Stomach (tissue), 9 donors: ENCODE results near the gene RNF43. TPM values are rescaled to one million over a fixed set of nuclear protein-coding genes. Genes with fewer than 3 reads are reported as not detected.

Source experiments
- DNase-seq, 2 donors: peaks; one replicate each; pipeline versions ENCODE4 v3.0.0 to v3.0.0-alpha.2; 2013 to 2019
- H3K27ac ChIP-seq, 5 donors: fragments of 200-600 bp in 4 of 5; sonication (generic) in 4 of 5; one replicate each; pipeline ENCODE4 v1.5.1; 2013 to 2019; ENCODE audit warnings: mild to moderate bottlenecking in 1 of 5, moderate library complexity in 1 of 5
- H3K27me3 ChIP-seq, 3 donors: fragments of 200-600 bp; sonication (generic); one replicate each; pipeline ENCODE4 v1.5.1; 2017 to 2019; ENCODE audit warnings: mixed run types in 1 of 3
- H3K36me3 ChIP-seq, 4 donors: fragments of 200-600 bp; sonication (generic); 1 replicate in 3 of 4; 2 replicates in 1 of 4; pipeline ENCODE4 v1.5.1; 2016 to 2019
- H3K4me1 ChIP-seq, 4 donors: fragments of 200-600 bp; sonication (generic); one replicate each; pipeline ENCODE4 v1.5.1; 2016 to 2019
- H3K4me3 ChIP-seq, 4 donors: fragments of 200-600 bp; sonication (generic) in 3 of 4; one replicate each; pipeline ENCODE4 v1.5.1; 2016 to 2019; ENCODE audit warnings: mild to moderate bottlenecking in 1 of 4
- H3K9me3 ChIP-seq, 4 donors: fragments of 200-600 bp; sonication (generic); one replicate each; pipeline ENCODE4 v1.5.1; 2016 to 2019
- CTCF ChIP-seq, 7 experiments: fragments of 450-650 bp in 4 of 7; fragments of 200-600 bp in 3 of 7; sonication (generic) in 3 of 7; IDR thresholded peaks; one replicate each; pipeline ENCODE4 v1.5.1; 2016 to 2019; ENCODE audit warnings: antibody characterized with exemption in 7 of 7, control low read depth in 2 of 7, mild to moderate bottlenecking in 1 of 7
- EP300 ChIP-seq: sonication (generic); formaldehyde crosslinking; IDR thresholded peaks from one replicate; pipeline ENCODE4 v1.6.1; 2017; ENCODE audit warnings: antibody characterized with exemption
- POLR2A ChIP-seq, 4 donors: fragments of 450-650 bp; IDR thresholded peaks; one replicate each; pipeline ENCODE4 v1.6.1; 2016; ENCODE audit warnings: antibody characterized with exemption in 4 of 4, control low read depth in 2 of 4, mild to moderate bottlenecking in 1 of 4, moderate library complexity in 1 of 4
- POLR2AphosphoS5 ChIP-seq, 3 donors: sonication (generic); formaldehyde crosslinking; IDR thresholded peaks; one replicate each; pipeline ENCODE4 v1.6.1; 2016; ENCODE audit warnings: antibody characterized with exemption in 3 of 3
- WGBS, 5 donors: extraction: QIAGEN DNeasy Blood & Tissue Kit in 3 of 5; methylation state at CpG; one replicate each; pipeline versions ENCODE4 v1.1.5 to v1.1.7; 2013 to 2018; 5-methylcytosine and 5-hydroxymethylcytosine counted together
- intact Hi-C: fragments of 100-400 bp; cut with DNase I; formaldehyde crosslinking; loops from one replicate; pipeline ENCODE4 v1.15.1; 2023; ENCODE audit warnings: low total_unique reads
- polyA plus RNA-seq, 3 donors: library from polyadenylated mRNA; stranded (reverse); fragments of 200-250 nt; gene quantifications; one replicate each; pipeline ENCODE4 v1.2.3, GENCODE V29; 2013
- total RNA-seq, 5 donors: library from RNA; depleted of rRNA; stranded (reverse); fragments of >200 nt; gene quantifications; one replicate each; pipeline versions ENCODE4 v1.1.0 to v1.2.3, GENCODE V29; 2014 to 2016
- donor health status: healthy with polysubstance abuse.
- donor health status: Bipolar disorder and iron deficiency.
- donor health status: healthy.

Gene RNF43
- total and polyA plus RNA-seq, 8 donors = 0.92 to 269 (median 6.6) TPM

- no peaks in the 10 kb centered on the region for H3K9me3 ChIP-seq
- no peaks in the 10 kb centered on the region for H3K27me3 ChIP-seq
- H3K36me3 ChIP-seq = no peaks in the 10 kb centered on the region
- no peak for DNase-seq
- intact Hi-C loops = no loop called here
- TF ChIP-seq EP300 (no peak), POLR2A (IDR thresholded peaks at IDR 0.05) (no peak), CTCF (IDR thresholded peaks at IDR 0.05) (no peak), POLR2AphosphoS5 (IDR thresholded peaks at IDR 0.05) (no peak)
- H3K4me1 ChIP-seq = peaks cover 0 to 9% (median 0%) of the 10 kb centered on the region in 4 donors
- no peak overlapping the region for H3K27ac ChIP-seq
- no peak overlapping the region for H3K4me3 ChIP-seq
These were observed 15.3 kb downstream of the RNF43 start for GRCh38 chr17:58402047-58402446.

- WGBS, 5 donors = 23 to 65% (median 38%) methylated on average over 2 of the region's 2 CpGs
- Histone ChIP-seq H3K4me1 (peaks cover 0 to 9% (median 0%) of the 10 kb centered on the region in 4 donors), H3K36me3 (no peaks in the 10 kb centered on the region), H3K27me3 (no peaks in the 10 kb centered on the region), H3K4me3 (no peak overlapping the region), H3K27ac (no peak overlapping the region), H3K9me3 (no peaks in the 10 kb centered on the region)
- intact Hi-C loops = no loop called here
- TF ChIP-seq EP300 (no peak), POLR2A (IDR thresholded peaks at IDR 0.05) (no peak), POLR2AphosphoS5 (IDR thresholded peaks at IDR 0.05) (no peak), CTCF (IDR thresholded peaks at IDR 0.05) (no peak)
- DNase-seq = no peak
These were observed 16.0 kb downstream of the RNF43 start for GRCh38 chr17:58401287-58401686.

- Histone ChIP-seq H3K9me3 (no peaks in the 10 kb centered on the region), H3K4me3 (no peak overlapping the region), H3K27ac (no peak overlapping the region), H3K36me3 (no peaks in the 10 kb centered on the region), H3K27me3 (no peaks in the 10 kb centered on the region), H3K4me1 (peaks cover 0 to 9% (median 0%) of the 10 kb centered on the region in 4 donors)
- no peak for TF ChIP-seq EP300
- TF ChIP-seq CTCF (IDR thresholded peaks at IDR 0.05) = no peak
- TF ChIP-seq POLR2AphosphoS5 (IDR thresholded peaks at IDR 0.05) = no peak
- TF ChIP-seq POLR2A (IDR thresholded peaks at IDR 0.05) = no peak
- no peak for DNase-seq
- intact Hi-C loops = no loop called here
These were observed 16.5 kb downstream of the RNF43 start for GRCh38 chr17:58400826-58401225.

GRCh38 chr17:58399974-58400373 lies 17.4 kb downstream of the RNF43 start:
- H3K36me3 ChIP-seq = no peaks in the 10 kb centered on the region
- H3K4me3 ChIP-seq = no peak overlapping the region
- H3K27me3 ChIP-seq = no peaks in the 10 kb centered on the region
- no peak overlapping the region for H3K27ac ChIP-seq
- 58 to 78% (median 69%) methylated on average over 3 of the region's 3 CpGs for WGBS, 5 donors
- intact Hi-C loops = no loop called here
- H3K9me3 ChIP-seq = no peaks in the 10 kb centered on the region
- peaks cover 0 to 9% (median 2%) of the 10 kb centered on the region in 4 donors for H3K4me1 ChIP-seq
- DNase-seq = no peak
- TF ChIP-seq POLR2AphosphoS5 (IDR thresholded peaks at IDR 0.05) = no peak
- no peak for TF ChIP-seq EP300
- TF ChIP-seq POLR2A (IDR thresholded peaks at IDR 0.05) = no peak
- no peak for TF ChIP-seq CTCF (IDR thresholded peaks at IDR 0.05)
